H1 (cell line): Measurements from ENCODE around the gene TRIM9. TPM values are rescaled to one million over a fixed set of nuclear protein-coding genes. Genes with fewer than 3 reads are reported as not detected.

Experiments
- EP300 ChIP-seq, 2 experiments: IDR thresholded peaks; 1 replicate in 1 of 2; 2 replicates in 1 of 2; pipeline ENCODE4 v1.6.1; 2011 to 2012; ENCODE audit warnings: low read depth in 2 of 2, low read length in 2 of 2, mild to moderate bottlenecking in 2 of 2, borderline replicate concordance in 1 of 2, inconsistent platforms in 1 of 2, moderate library complexity in 1 of 2
- GTF2F1 ChIP-seq: IDR thresholded peaks from 2 replicates; pipeline ENCODE4 v1.6.1; 2012; ENCODE audit warnings: low read depth, low read length, improper control_type of control experiment, borderline replicate concordance
- KDM4A ChIP-seq: IDR thresholded peaks from one replicate; pipeline ENCODE4 v1.7.1; 2012; ENCODE audit warnings: low read depth, mild to moderate bottlenecking, moderate library complexity, low read length, inconsistent platforms; ENCODE audit not compliant: severe bottlenecking
- TCF12 ChIP-seq: IDR thresholded peaks from 2 replicates; pipeline ENCODE4 v1.6.1; 2011; ENCODE audit warnings: low read depth, mild to moderate bottlenecking, low read length
- polyA plus RNA-seq, 7 experiments: library from polyadenylated mRNA; depleted of rRNA in 3 of 7; stranded (reverse) in 5 of 7; unstranded in 2 of 7; fragments of >200 nt in 5 of 7; fragments of 200-250 nt in 2 of 7; gene quantifications; 1 replicate in 5 of 7; 2 replicates in 1 of 7; 4 replicates in 1 of 7; pipeline versions ENCODE4 v1.2.1 to v1.2.3, GENCODE V29; 2011 to 2013; ENCODE audit warnings: missing spikeins in 2 of 7, mixed read lengths in 2 of 7
- total RNA-seq: library from RNA; stranded (reverse); fragmentation: NEBNext Ultra II Directional; extraction: Animal tissue kit (Norgen Biotek cat#: 25700); gene quantifications from 2 replicates; pipeline ENCODE4 v1.2.1, GENCODE V29; 2021

The TRIM9 gene
- total and polyA plus RNA-seq, 2 of the 8 experiments (the other 6 are each of a cell fraction or from before 2014, with no cell fraction given): 2.7 to 5.4 TPM

- no peak for TF ChIP-seq KDM4A
- TF ChIP-seq TCF12: no peak
- TF ChIP-seq EP300 (IDR thresholded peaks at IDR 0.05; ENCODE audit: borderline replicate concordance in 1 of 2, low read depth in 2 of 2, low read length in 2 of 2): no peak
- TF ChIP-seq GTF2F1: no peak
Observed at GRCh38 chr14:50978888-50979287, 116.0 kb downstream of the TRIM9 start (continued).
